HG03342 (cell line): ENCODE measurements around the gene BET1.
"Not testable (repeated sequence)": the region's sequence is repeated elsewhere in the genome, so short reads cannot be mapped to it uniquely, and the experiment has no call there.

Experiments
- ATAC-seq: cut with Tn5 transposase; IDR thresholded peaks from one replicate; pipeline ENCODE4 v1.9.1; 2021; ENCODE audit warnings: mild to moderate bottlenecking, moderate library complexity; ENCODE audit not compliant: unreplicated experiment

Gene BET1

GRCh38 chr7:94004024-94004951 is at the start of gene BET1:
TSS of gene BET1 (minus strand) at chr7:94004355. CDS start at chr7:94004216, 139 bp downstream.
- peak; percentile 96 for ATAC-seq

- ATAC-seq, result no peak
These were observed 49.4 kb upstream of the BET1 start for GRCh38 chr7:94053532-94053931.

GRCh38 chr7:94052398-94053180 is 48.4 kb upstream of the BET1 start:
- peak; percentile 50 for ATAC-seq

GRCh38 chr7:94050046-94050445 is 45.9 kb upstream of the BET1 start:
- ATAC-seq, result peak; percentile 85

GRCh38 chr7:94049615-94050014 is 45.5 kb upstream of the BET1 start:
- peak; percentile 8 for ATAC-seq

GRCh38 chr7:94048755-94049154 is 44.6 kb upstream of the BET1 start:
- ATAC-seq, result no peak

GRCh38 chr7:94047956-94048355 is 43.8 kb upstream of the BET1 start:
- ATAC-seq, result no peak

- ATAC-seq, result no peak
These were observed 41.4 kb upstream of the BET1 start for GRCh38 chr7:94045581-94045980.

- no peak for ATAC-seq
These were observed 40.7 kb upstream of the BET1 start for GRCh38 chr7:94044806-94045205.

- no peak for ATAC-seq
These were observed 39.1 kb upstream of the BET1 start for GRCh38 chr7:94043299-94043698.

- peak; percentile 94 for ATAC-seq
These were observed 38.2 kb upstream of the BET1 start for GRCh38 chr7:94042381-94042780.

GRCh38 chr7:94041529-94041928 is 37.4 kb upstream of the BET1 start:
- no peak for ATAC-seq

GRCh38 chr7:94040254-94040653 is 36.1 kb upstream of the BET1 start:
- ATAC-seq, result no peak

GRCh38 chr7:94039368-94040035 is 35.3 kb upstream of the BET1 start:
- no peak for ATAC-seq

- no peak for ATAC-seq
These were observed 27.7 kb upstream of the BET1 start for GRCh38 chr7:94031865-94032264.

GRCh38 chr7:94030634-94031033 is 26.5 kb upstream of the BET1 start:
- ATAC-seq, result no peak

GRCh38 chr7:94029976-94030375 is 25.8 kb upstream of the BET1 start:
- no peak for ATAC-seq

GRCh38 chr7:94028768-94029167 is 24.6 kb upstream of the BET1 start:
- ATAC-seq, result no peak

- ATAC-seq, result not testable (repeated sequence)
These were observed 22.5 kb upstream of the BET1 start for GRCh38 chr7:94026619-94027018.

- no peak for ATAC-seq
These were observed 18.4 kb upstream of the BET1 start for GRCh38 chr7:94022550-94022949.

- ATAC-seq, result no peak
These were observed 12.6 kb upstream of the BET1 start for GRCh38 chr7:94016786-94017185.
